ENCODE measurements around the gene AR.

- TF ChIP-seq ZNF274 (IDR thresholded peaks at IDR 0.05; ENCODE audit: low read depth, low read length) (no peak), YY1 (IDR thresholded peaks at IDR 0.05; ENCODE audit: insufficient read depth, insufficient read length) (no peak)
These were observed 104.5 kb downstream of the AR start for GRCh38 chrX:67648361-67648760.
